GM12878 (cell line): ENCODE measurements around the gene GSK3A. TPM values are rescaled to one million over a fixed set of nuclear protein-coding genes. Genes with fewer than 3 reads are reported as not detected.

ENCODE experiments used
- ATAC-seq: fragments of 200-7000 bp; cut with Tn5 transposase; 3 replicates; pipeline ENCODE4 v1.9.1; 2020; ENCODE audit warnings: mild to moderate bottlenecking, moderate library complexity
- BruUV-seq: library from RNA; stranded (reverse); fragments of 400-500 nt; replicated peaks from 2 replicates; lab custom pipeline; 2021; lab: Mats Ljungman, UMichigan
- CTCF ChIA-PET: fragments of 300-600 bp; sonication (Branson Sonifier 250); formaldehyde crosslinking; extraction: SDS; loops from one replicate; lab custom pipeline; 2021; ENCODE audit warnings: inconsistent platforms; lab: Yijun Ruan, JAX
- POLR2A ChIA-PET: fragments of 350-600 bp; formaldehyde crosslinking; extraction: SDS; loops from one replicate; lab custom pipeline; 2021; ENCODE audit warnings: inconsistent platforms; lab: Charles Lee
- RAD21 ChIA-PET: fragments of 300-600 bp; sonication (Branson Sonifier 250); formaldehyde crosslinking; loops from one replicate; lab custom pipeline; 2023; ENCODE audit warnings: antibody characterized with exemption; ENCODE audit not compliant: unreplicated experiment; lab: Charles Lee
- SMC1A ChIA-PET: fragments of 300-600 bp; sonication (Branson Sonifier 250); formaldehyde crosslinking; loops from one replicate; lab custom pipeline; 2023; ENCODE audit not compliant: unreplicated experiment, uncharacterized antibody; lab: Charles Lee
- DNase-seq: peaks from one replicate; pipeline ENCODE4 v3.0.0-alpha.2; 2011; ENCODE audit warnings: low read depth, low spot score
- FAIRE-seq: peaks from 3 replicates; lab custom pipeline; 2011; peaks lifted over from hg19 to GRCh38; lab: Jason Lieb, UNC
- H2AFZ ChIP-seq: 2 replicates; pipeline ENCODE4 v1.6.0; 2011; ENCODE audit warnings: low read depth, low read length, control low read depth; ENCODE audit not compliant: control insufficient read depth
- H3K27ac ChIP-seq: 2 replicates; pipeline ENCODE4 v1.5.1; 2011; ENCODE audit warnings: control low read depth; ENCODE audit not compliant: control insufficient read depth, insufficient read depth
- H3K27me3 ChIP-seq, 2 experiments: replicated peaks in 1 of 2; 2 replicates each; pipeline versions ENCODE4 v1.6.0 to v1.6.1; 2011; ENCODE audit warnings: low read length in 1 of 2; ENCODE audit not compliant: control insufficient read depth in 2 of 2, insufficient read depth in 2 of 2
- H3K36me3 ChIP-seq, 2 experiments: 2 replicates each; pipeline ENCODE4 v1.5.1; 2011; ENCODE audit warnings: low read length in 1 of 2; ENCODE audit not compliant: control insufficient read depth in 2 of 2, insufficient read depth in 2 of 2
- H3K4me1 ChIP-seq: 2 replicates; pipeline ENCODE4 v1.6.1; 2011; ENCODE audit warnings: mild to moderate bottlenecking, low read length, moderate library complexity, mixed read lengths; ENCODE audit not compliant: control insufficient read depth, insufficient read depth
- H3K4me2 ChIP-seq: 2 replicates; pipeline ENCODE4 v1.6.0; 2011; ENCODE audit warnings: control low read depth; ENCODE audit not compliant: control insufficient read depth, insufficient read depth
- H3K4me3 ChIP-seq: fragments of 200-600 bp; sonication (generic); 2 replicates; pipeline ENCODE4 v1.5.1; 2016
- H3K79me2 ChIP-seq: 2 replicates; pipeline ENCODE4 v1.6.0; 2011; ENCODE audit warnings: low read length; ENCODE audit not compliant: control insufficient read depth, insufficient read depth
- H3K9ac ChIP-seq: 2 replicates; pipeline ENCODE4 v1.8.0; 2011; ENCODE audit warnings: low read length, control low read depth, mixed read lengths; ENCODE audit not compliant: control insufficient read depth, insufficient read depth
- H3K9me3 ChIP-seq: replicated peaks from 3 replicates; pipeline ENCODE4 v1.5.1; 2011; ENCODE audit warnings: mild to moderate bottlenecking, low read length; ENCODE audit not compliant: control insufficient read depth, insufficient read depth
- H4K20me1 ChIP-seq: 2 replicates; pipeline ENCODE4 v1.6.0; 2011; ENCODE audit not compliant: control insufficient read depth, insufficient read depth
- CEBPB ChIP-seq, 2 experiments: fragments of 150-350 bp in 1 of 2; IDR thresholded peaks; 2 replicates each; pipeline ENCODE4 v1.6.1; 2012 to 2014; ENCODE audit warnings: low read depth in 2 of 2, low read length in 2 of 2, borderline replicate concordance in 1 of 2, inconsistent platforms in 1 of 2
- CREB1 ChIP-seq: IDR thresholded peaks from 2 replicates; pipeline ENCODE4 v1.6.1; 2012; ENCODE audit warnings: low read depth, mild to moderate bottlenecking, inconsistent platforms
- HDGF ChIP-seq: fragments of 450-650 bp; IDR thresholded peaks from 2 replicates; pipeline ENCODE4 v1.6.1; 2016; ENCODE audit warnings: antibody characterized with exemption
- MTA3 ChIP-seq: IDR thresholded peaks from 2 replicates; pipeline ENCODE4 v1.6.1; 2012; ENCODE audit warnings: low read length, inconsistent platforms, borderline replicate concordance
- NBN ChIP-seq: fragments of 450-650 bp; IDR thresholded peaks from 2 replicates; pipeline ENCODE4 v1.6.1; 2016
- RAD51 ChIP-seq: fragments of 450-650 bp; IDR thresholded peaks from 2 replicates; pipeline ENCODE4 v1.6.1; 2016; ENCODE audit warnings: moderate library complexity, mild to moderate bottlenecking, inconsistent platforms
- RCOR1 ChIP-seq: conservative IDR thresholded peaks from 2 replicates; pipeline ENCODE4 v1.6.1; 2012; ENCODE audit warnings: low read depth, low read length, improper control_type of control experiment
- SREBF2 ChIP-seq: IDR thresholded peaks from 2 replicates; pipeline ENCODE4 v1.6.1; 2012; ENCODE audit warnings: mild to moderate bottlenecking, low read length
- YY1 ChIP-seq: IDR thresholded peaks from 2 replicates; pipeline ENCODE4 v1.6.1; 2011; ENCODE audit warnings: low read depth, mild to moderate bottlenecking, low read length
- ZNF207 ChIP-seq: fragments of 450-650 bp; IDR thresholded peaks from 2 replicates; pipeline ENCODE4 v1.6.1; 2014; ENCODE audit warnings: antibody characterized with exemption, mild to moderate bottlenecking, borderline replicate concordance
- WGBS: methylation state at CpG from one replicate; pipeline ENCODE4 v1.1.6; 2016; ENCODE audit warnings: low lambda C conversion rate; ENCODE audit not compliant: insufficient replicate concordance, insufficient coverage; ENCODE audit errors: missing lambda C conversion rate; 5-methylcytosine and 5-hydroxymethylcytosine counted together
- in situ Hi-C: fragments of 300-500 bp; cut with MboI; formaldehyde crosslinking; loops from 9 replicates; pipeline ENCODE4 v1.14.3; 2018; ENCODE audit warnings: mixed read lengths
- intact Hi-C: fragments of 100-400 bp; cut with micrococcal nuclease; formaldehyde crosslinking; loops from one replicate; pipeline ENCODE4 v1.14.2; 2022; ENCODE audit not compliant: unreplicated experiment
- polyA plus RNA-seq, 11 experiments: library from polyadenylated mRNA; depleted of rRNA in 4 of 11; unstranded in 6 of 11; stranded (reverse) in 5 of 11; fragments of >200 nt; fragmentation: Nextera tagmentation in 4 of 11; fragmentation: Illumina TruSeq in 1 of 11; extraction: Ambion mirVana in 4 of 11; extraction: Trizol in 1 of 11; gene quantifications; 1 replicate in 1 of 11; 2 replicates in 10 of 11; pipeline versions ENCODE4 v1.2.1 to v1.2.3, GENCODE V29; 2011 to 2016; ENCODE audit warnings: inconsistent platforms in 2 of 11, missing spikeins in 2 of 11, low read depth in 1 of 11
- total RNA-seq, 4 experiments: library from RNA; depleted of rRNA in 3 of 4; stranded (reverse); fragments of >200 nt in 3 of 4; fragmentation: Illumina TruSeq in 1 of 4; extraction: Trizol in 1 of 4; gene quantifications; 2 replicates each; pipeline versions ENCODE4 v1.2.1 to v1.2.3, GENCODE V29; 2013 to 2021
- TF ChIP-seq, protein P1 (sequence below): fragments of 450-650 bp; IDR thresholded peaks from 2 replicates; pipeline ENCODE4 v1.6.1; 2016; ENCODE audit warnings: mild to moderate bottlenecking, moderate library complexity, borderline replicate concordance

Gene GSK3A
- total and polyA plus RNA-seq, 10 of the 15 experiments (the other 5 are each of a cell fraction or from before 2014, with no cell fraction given), result 1.00 to 47.9 (median 15.2) TPM

DNA sequence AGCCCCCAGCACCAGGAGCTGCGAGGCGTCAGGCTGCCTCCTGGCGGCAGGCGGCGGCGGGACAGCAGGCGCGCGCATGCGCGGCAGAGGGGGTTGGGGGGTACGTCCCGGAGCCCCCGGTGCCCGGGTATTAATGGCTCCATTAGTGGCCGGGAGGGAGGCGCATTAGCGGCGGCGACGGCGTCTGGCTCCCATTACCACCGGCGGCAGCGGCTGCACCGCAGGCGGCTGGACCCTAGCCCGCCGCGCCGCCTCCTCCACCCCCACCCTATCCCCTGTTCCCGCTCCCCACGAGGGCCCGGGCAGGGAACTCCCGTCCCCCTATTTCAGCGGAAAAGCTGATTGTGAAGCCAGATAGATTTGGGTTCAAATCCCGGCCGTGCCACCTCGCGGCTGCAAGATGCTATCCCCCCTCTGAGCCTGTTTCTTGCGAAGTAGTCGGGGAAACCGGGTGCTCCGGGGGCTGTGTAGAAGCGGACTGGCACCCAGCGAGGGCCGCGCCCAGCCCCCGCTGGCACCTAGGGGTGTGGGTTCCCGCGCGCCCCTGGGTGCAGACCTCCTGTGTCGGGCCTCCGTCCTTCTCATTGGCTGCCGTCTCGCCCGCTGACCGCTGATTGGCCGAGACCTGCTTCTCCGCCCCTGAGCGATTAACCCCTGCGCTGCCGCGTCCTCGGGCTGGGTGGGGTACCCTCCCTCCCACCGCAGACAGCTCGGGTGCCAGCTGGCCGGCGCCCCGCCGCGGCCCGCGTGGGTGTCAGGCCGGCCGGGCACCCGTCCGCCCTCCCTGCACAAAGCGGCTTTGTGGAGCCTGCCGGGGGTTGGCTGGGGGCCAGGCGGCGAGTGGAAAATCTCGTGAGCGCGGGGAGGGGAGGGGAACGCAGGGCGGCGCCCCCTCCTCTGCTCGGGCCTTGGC is 37.8 kb upstream of the GSK3A start (continued):
- no peak for TF ChIP-seq CEBPB (IDR thresholded peaks at IDR 0.05; ENCODE audit: borderline replicate concordance in 1 of 2, low read depth in 2 of 2, low read length in 2 of 2)
- no peak for TF ChIP-seq SREBF2

DNA sequence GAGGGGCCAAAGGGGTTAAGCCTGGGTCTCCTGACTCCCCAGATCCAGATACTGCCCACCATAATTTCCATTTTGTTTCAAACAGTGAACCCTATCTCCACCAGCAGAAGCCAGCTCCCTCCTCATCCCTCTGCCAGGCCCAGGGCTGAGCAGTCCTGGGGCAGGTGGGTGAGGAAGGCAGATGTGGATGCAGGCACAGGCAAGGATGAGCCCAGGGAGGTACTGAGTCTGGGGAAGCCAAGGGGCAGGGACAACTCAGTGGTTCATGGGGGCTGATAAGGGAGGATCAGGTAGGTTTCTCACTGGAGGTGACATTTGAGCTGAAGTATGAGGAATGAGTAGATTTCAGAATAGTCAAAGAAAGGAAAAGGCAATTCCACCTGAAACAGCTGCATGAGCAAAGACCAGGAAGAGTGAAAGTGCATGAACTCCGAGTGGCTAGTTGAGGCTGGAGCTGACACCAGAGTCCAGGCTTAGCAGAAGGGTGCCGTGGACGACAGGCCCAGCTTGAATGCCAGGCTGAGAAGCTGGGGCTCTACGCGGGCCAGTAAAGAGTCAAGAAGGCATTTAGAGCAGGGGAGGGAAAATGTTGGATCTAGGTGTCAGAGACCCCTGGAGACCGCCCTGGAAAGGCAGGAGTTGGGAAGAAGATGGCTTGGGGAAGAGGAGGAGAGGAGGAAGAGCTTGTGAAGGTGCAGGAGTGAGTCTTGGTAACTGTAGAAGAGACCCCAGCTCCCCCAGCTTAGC is 36.9 kb upstream of the GSK3A start:
- H3K36me3 ChIP-seq, result peaks cover 3% of the 10 kb centered on the region in 2 experiments; a peak in 3 of 4 replicates
- ChIA-PET SMC1A (interaction anchor here (0.8 to 5.1 kb wide), 17 partner anchors 9 to 170 kb away, joined by 3 to 70 read pairs (median 4); partner anchors contain the start of genes CIC, GSK3A, PAFAH1B3 and POU2F2), POLR2A (interaction anchor here (0.5 to 5.1 kb wide), 8 partner anchors 9 to 1850 kb away, joined by 3 to 51 read pairs (median 4); partner anchors contain the start of genes CIC, GSK3A and POU2F2), CTCF (interaction anchor here (0.8 to 6.7 kb wide), 28 partner anchors 9 to 175 kb away, joined by 3 to 111 read pairs (median 6); partner anchors contain the start of genes CIC, ERF, GSK3A and POU2F2), RAD21 (interaction anchor here (0.6 to 5.5 kb wide), 12 partner anchors 9 to 171 kb away, joined by 3 to 82 read pairs (median 6); partner anchors contain the start of genes CIC, GSK3A and ZNF526)
- ATAC-seq (no peak), FAIRE-seq (peak; percentile 41), DNase-seq (no peak)
- H3K9ac ChIP-seq, result peak overlapping the region; percentile 45
- TSS peak; percentile 23 for BruUV-seq
- no peaks in the 10 kb centered on the region for H3K9me3 ChIP-seq
- peak overlapping the region; percentile 97 for H3K4me2 ChIP-seq
- H2AFZ ChIP-seq, result peak overlapping the region; percentile 66; the same call in 1 of the 2 replicates
- intact Hi-C loops (no loop called here), in situ Hi-C loops (loop anchor here (5.0 kb wide), 1 partner anchor 147 kb away; the partner anchor contains the start of gene POU2F2)
- no peaks in the 10 kb centered on the region for H3K27me3 ChIP-seq
- H3K4me1 ChIP-seq, result peaks cover 53% of the 10 kb centered on the region
- TF ChIP-seq RCOR1 (0 out of 2 replicates have a peak, but pooled peaks have one; percentile 1), YY1 (no peak), NBN (peak; percentile 64; the same call in 1 of the 2 replicates), CREB1 (0 out of 2 replicates have a peak, but pooled peaks have one; percentile 3), RAD51 (no peak), MTA3 (peak; percentile 43; the same call in 1 of the 2 replicates), ZNF207 (0 out of 2 replicates have a peak, but pooled peaks have one; percentile 26), HDGF (peak; percentile 78; the same call in 1 of the 2 replicates)
- TF ChIP-seq, protein P1, sequence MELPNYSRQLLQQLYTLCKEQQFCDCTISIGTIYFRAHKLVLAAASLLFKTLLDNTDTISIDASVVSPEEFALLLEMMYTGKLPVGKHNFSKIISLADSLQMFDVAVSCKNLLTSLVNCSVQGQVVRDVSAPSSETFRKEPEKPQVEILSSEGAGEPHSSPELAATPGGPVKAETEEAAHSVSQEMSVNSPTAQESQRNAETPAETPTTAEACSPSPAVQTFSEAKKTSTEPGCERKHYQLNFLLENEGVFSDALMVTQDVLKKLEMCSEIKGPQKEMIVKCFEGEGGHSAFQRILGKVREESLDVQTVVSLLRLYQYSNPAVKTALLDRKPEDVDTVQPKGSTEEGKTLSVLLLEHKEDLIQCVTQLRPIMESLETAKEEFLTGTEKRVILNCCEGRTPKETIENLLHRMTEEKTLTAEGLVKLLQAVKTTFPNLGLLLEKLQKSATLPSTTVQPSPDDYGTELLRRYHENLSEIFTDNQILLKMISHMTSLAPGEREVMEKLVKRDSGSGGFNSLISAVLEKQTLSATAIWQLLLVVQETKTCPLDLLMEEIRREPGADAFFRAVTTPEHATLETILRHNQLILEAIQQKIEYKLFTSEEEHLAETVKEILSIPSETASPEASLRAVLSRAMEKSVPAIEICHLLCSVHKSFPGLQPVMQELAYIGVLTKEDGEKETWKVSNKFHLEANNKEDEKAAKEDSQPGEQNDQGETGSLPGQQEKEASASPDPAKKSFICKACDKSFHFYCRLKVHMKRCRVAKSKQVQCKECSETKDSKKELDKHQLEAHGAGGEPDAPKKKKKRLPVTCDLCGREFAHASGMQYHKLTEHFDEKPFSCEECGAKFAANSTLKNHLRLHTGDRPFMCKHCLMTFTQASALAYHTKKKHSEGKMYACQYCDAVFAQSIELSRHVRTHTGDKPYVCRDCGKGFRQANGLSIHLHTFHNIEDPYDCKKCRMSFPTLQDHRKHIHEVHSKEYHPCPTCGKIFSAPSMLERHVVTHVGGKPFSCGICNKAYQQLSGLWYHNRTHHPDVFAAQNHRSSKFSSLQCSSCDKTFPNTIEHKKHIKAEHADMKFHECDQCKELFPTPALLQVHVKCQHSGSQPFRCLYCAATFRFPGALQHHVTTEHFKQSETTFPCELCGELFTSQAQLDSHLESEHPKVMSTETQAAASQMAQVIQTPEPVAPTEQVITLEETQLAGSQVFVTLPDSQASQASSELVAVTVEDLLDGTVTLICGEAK, result no peak
- peak overlapping the region; percentile 55 for H3K27ac ChIP-seq
- H3K79me2 ChIP-seq, result peaks cover 24% of the 10 kb centered on the region
- WGBS, result under 1% methylated on average over 6 of the region's 6 CpGs
- H4K20me1 ChIP-seq, result no peaks in the 10 kb centered on the region; the same call in 1 of the 2 replicates
- H3K4me3 ChIP-seq, result peak overlapping the region; percentile 98
